PC-3 (cell line): ENCODE results near the gene WLS. TPM values are rescaled to one million over a fixed set of nuclear protein-coding genes. Genes with fewer than 3 reads are reported as not detected.

ENCODE experiments used
- ATAC-seq: fragments of 200-7000 bp; cut with Tn5 transposase; 2 replicates; pipeline ENCODE4 v1.9.1; 2020; ENCODE audit warnings: mild to moderate bottlenecking, moderate library complexity
- BruUV-seq: library from RNA; stranded (reverse); fragments of 400-500 nt; replicated peaks from 2 replicates; lab custom pipeline; 2021; lab: Mats Ljungman, UMichigan
- CTCF ChIA-PET: fragments of 300-600 bp; sonication (Branson Sonifier 250); formaldehyde crosslinking; loops from one replicate; lab custom pipeline; 2022; ENCODE audit warnings: antibody characterized with exemption; lab: Charles Lee
- POLR2A ChIA-PET: fragments of 300-600 bp; sonication (Branson Sonifier 250); formaldehyde crosslinking; loops from one replicate; lab custom pipeline; 2022; ENCODE audit warnings: antibody characterized with exemption; ENCODE audit not compliant: unreplicated experiment; lab: Charles Lee
- DNase-seq: peaks from one replicate; pipeline ENCODE4 v3.0.0-alpha.2; 2015
- H2AFZ ChIP-seq: fragments of 300-600 bp; sonication (generic); 2 replicates; pipeline ENCODE4 v1.6.0; 2016; ENCODE audit warnings: antibody characterized with exemption, low read length
- H3F3A ChIP-seq: fragments of 300-600 bp; sonication (generic); one replicate; pipeline ENCODE4 v1.6.0; 2017; ENCODE audit warnings: antibody characterized with exemption, low read length, control low read depth, mild to moderate bottlenecking; ENCODE audit not compliant: unreplicated experiment
- H3K27ac ChIP-seq: fragments of 300-600 bp; sonication (generic); 2 replicates; pipeline ENCODE4 v1.5.1; 2016; ENCODE audit warnings: mild to moderate bottlenecking, low read length
- H3K27me3 ChIP-seq: fragments of 300-600 bp; sonication (generic); 2 replicates; pipeline ENCODE4 v1.6.1; 2016; ENCODE audit warnings: low read length, mixed read lengths
- H3K36me3 ChIP-seq: fragments of 300-600 bp; sonication (generic); 2 replicates; pipeline ENCODE4 v1.6.1; 2016; ENCODE audit warnings: low read depth, mixed run types, low read length, mixed read lengths
- H3K4me1 ChIP-seq: fragments of 300-600 bp; sonication (generic); 2 replicates; pipeline ENCODE4 v1.5.1; 2016; ENCODE audit warnings: low read length; ENCODE audit not compliant: insufficient read depth
- H3K4me2 ChIP-seq: fragments of 300-600 bp; sonication (generic); 2 replicates; pipeline ENCODE4 v1.6.0; 2016; ENCODE audit warnings: low read length
- H3K4me3 ChIP-seq: fragments of 300-600 bp; sonication (generic); 2 replicates; pipeline ENCODE4 v1.5.1; 2016; ENCODE audit warnings: mild to moderate bottlenecking, low read length, mixed read lengths
- H3K79me2 ChIP-seq: fragments of 300-600 bp; sonication (generic); 2 replicates; pipeline ENCODE4 v1.6.1; 2017; ENCODE audit warnings: low read length, mixed read lengths
- H3K9ac ChIP-seq: fragments of 300-600 bp; sonication (generic); 2 replicates; pipeline ENCODE4 v1.6.0; 2016; ENCODE audit warnings: mild to moderate bottlenecking, low read length
- H3K9me2 ChIP-seq: fragments of 300-600 bp; sonication (generic); replicated peaks from 2 replicates; pipeline ENCODE4 v1.6.1; 2016; ENCODE audit warnings: mixed run types, low read length, mixed read lengths
- H3K9me3 ChIP-seq: fragments of 300-600 bp; sonication (generic); 2 replicates; pipeline ENCODE4 v1.6.1; 2016; ENCODE audit warnings: low read length, mixed read lengths
- H4K20me1 ChIP-seq: fragments of 300-600 bp; sonication (generic); 2 replicates; pipeline ENCODE4 v1.6.1; 2016; ENCODE audit warnings: low read length, mixed read lengths
- EZH2 ChIP-seq: fragments of 300-600 bp; sonication (generic); IDR thresholded peaks from one replicate; pipeline ENCODE4 v1.6.1; 2017; ENCODE audit warnings: antibody characterized with exemption, mild to moderate bottlenecking, low read length; ENCODE audit not compliant: unreplicated experiment
- EZH2phosphoT487 ChIP-seq: fragments of 300-600 bp; sonication (generic); IDR thresholded peaks from 2 replicates; pipeline ENCODE4 v1.6.1; 2018; ENCODE audit warnings: mild to moderate bottlenecking, antibody characterized with exemption, low read length, borderline replicate concordance
- intact Hi-C: fragments of 100-400 bp; cut with micrococcal nuclease; formaldehyde crosslinking; loops from 2 replicates; pipeline ENCODE4 v1.9.0; 2023
- total RNA-seq: library from RNA; depleted of rRNA; stranded (reverse); fragments of >200 nt; gene quantifications from 2 replicates; pipeline ENCODE4 v1.2.3, GENCODE V29; 2014
- TF ChIP-seq, protein P1 (sequence below): fragments of 300-600 bp; sonication (generic); conservative IDR thresholded peaks from 2 replicates; pipeline ENCODE4 v1.5.1; 2017; ENCODE audit warnings: antibody characterized with exemption, low read depth, mild to moderate bottlenecking, low read length

Gene WLS
- total RNA-seq, 1 experiment from 2014 or later = 19.1 TPM

DNA sequence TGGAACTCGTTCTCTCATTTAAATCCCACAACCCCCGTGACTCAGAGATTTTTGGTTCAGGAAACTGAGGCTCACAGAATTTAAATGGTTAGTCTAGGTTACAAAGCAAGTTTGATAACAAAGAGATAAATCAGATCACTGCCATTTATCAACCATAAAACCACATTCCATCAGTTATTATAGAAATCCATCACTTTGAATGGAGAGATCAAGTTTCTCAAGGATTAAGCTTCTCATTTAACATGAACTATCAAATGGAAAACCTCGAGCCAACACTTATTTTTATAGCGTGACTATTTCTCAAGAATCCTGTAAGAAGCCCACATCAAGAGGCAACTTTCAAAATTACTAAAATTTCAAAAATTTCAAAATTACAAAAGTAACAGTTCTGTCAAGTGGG is 11.9 kb downstream of the WLS start:
- DNase-seq (no peak), ATAC-seq (no peak)
- Histone ChIP-seq H3K27me3 (no peaks in the 10 kb centered on the region), H3K79me2 (no peaks in the 10 kb centered on the region), H3K9me2 (no peaks in the 10 kb centered on the region), H3K36me3 (no peaks in the 10 kb centered on the region), H3K4me3 (no peak overlapping the region), H3K9ac (no peak overlapping the region), H3F3A (no peaks in the 10 kb centered on the region), H3K4me2 (no peak overlapping the region), H3K9me3 (no peaks in the 10 kb centered on the region), H3K27ac (no peak overlapping the region), H4K20me1 (no peaks in the 10 kb centered on the region; the same call in 1 of the 2 replicates), H2AFZ (no peak overlapping the region), H3K4me1 (peaks cover 18% of the 10 kb centered on the region)
- POLR2A ChIA-PET = no interaction called here
- BruUV-seq = no TSS peak
- TF ChIP-seq, protein P1, sequence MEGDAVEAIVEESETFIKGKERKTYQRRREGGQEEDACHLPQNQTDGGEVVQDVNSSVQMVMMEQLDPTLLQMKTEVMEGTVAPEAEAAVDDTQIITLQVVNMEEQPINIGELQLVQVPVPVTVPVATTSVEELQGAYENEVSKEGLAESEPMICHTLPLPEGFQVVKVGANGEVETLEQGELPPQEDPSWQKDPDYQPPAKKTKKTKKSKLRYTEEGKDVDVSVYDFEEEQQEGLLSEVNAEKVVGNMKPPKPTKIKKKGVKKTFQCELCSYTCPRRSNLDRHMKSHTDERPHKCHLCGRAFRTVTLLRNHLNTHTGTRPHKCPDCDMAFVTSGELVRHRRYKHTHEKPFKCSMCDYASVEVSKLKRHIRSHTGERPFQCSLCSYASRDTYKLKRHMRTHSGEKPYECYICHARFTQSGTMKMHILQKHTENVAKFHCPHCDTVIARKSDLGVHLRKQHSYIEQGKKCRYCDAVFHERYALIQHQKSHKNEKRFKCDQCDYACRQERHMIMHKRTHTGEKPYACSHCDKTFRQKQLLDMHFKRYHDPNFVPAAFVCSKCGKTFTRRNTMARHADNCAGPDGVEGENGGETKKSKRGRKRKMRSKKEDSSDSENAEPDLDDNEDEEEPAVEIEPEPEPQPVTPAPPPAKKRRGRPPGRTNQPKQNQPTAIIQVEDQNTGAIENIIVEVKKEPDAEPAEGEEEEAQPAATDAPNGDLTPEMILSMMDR = no peak
- TF ChIP-seq EZH2phosphoT487 (no peak), EZH2 (no peak)
- intact Hi-C loops = no loop called here
- CTCF ChIA-PET = interaction anchor here (0.6 kb wide), 1 partner anchor 11 kb away, joined by 3 read pairs; no protein-coding TSS in a partner anchor

- Histone ChIP-seq H3F3A (no peaks in the 10 kb centered on the region), H2AFZ (no peak overlapping the region), H3K4me3 (no peak overlapping the region), H4K20me1 (no peaks in the 10 kb centered on the region; the same call in 1 of the 2 replicates), H3K36me3 (no peaks in the 10 kb centered on the region), H3K27ac (no peak overlapping the region), H3K79me2 (no peaks in the 10 kb centered on the region), H3K9me3 (no peaks in the 10 kb centered on the region), H3K27me3 (no peaks in the 10 kb centered on the region), H3K9ac (no peak overlapping the region), H3K4me1 (peaks cover 29% of the 10 kb centered on the region), H3K9me2 (no peaks in the 10 kb centered on the region), H3K4me2 (no peak overlapping the region)
- BruUV-seq = no TSS peak
- TF ChIP-seq, protein P1 = no peak
- TF ChIP-seq EZH2phosphoT487 (no peak), EZH2 (no peak)
- POLR2A ChIA-PET = no interaction called here
- CTCF ChIA-PET = no interaction called here
- intact Hi-C loops = no loop called here
- DNase-seq (no peak), ATAC-seq (no peak)
Observed at GRCh38 chr1:68218490-68218889, 13.8 kb downstream of the WLS start.

GRCh38 chr1:68217618-68218017 is 14.7 kb downstream of the WLS start:
- H3K4me2 ChIP-seq = no peak overlapping the region
- H3K4me1 ChIP-seq = peaks cover 29% of the 10 kb centered on the region
- H3K9me2 ChIP-seq = no peaks in the 10 kb centered on the region
- no peaks in the 10 kb centered on the region for H3K36me3 ChIP-seq
- no peaks in the 10 kb centered on the region; the same call in 1 of the 2 replicates for H4K20me1 ChIP-seq
- H3F3A ChIP-seq = no peaks in the 10 kb centered on the region
- no peak overlapping the region for H3K4me3 ChIP-seq
- ATAC-seq = no peak
- ChIA-PET CTCF (no interaction called here), POLR2A (no interaction called here)
- H3K9me3 ChIP-seq = no peaks in the 10 kb centered on the region
- no peak for TF ChIP-seq EZH2phosphoT487
- intact Hi-C loops = no loop called here
- H3K27me3 ChIP-seq = no peaks in the 10 kb centered on the region
- H3K27ac ChIP-seq = no peak overlapping the region
- DNase-seq = no peak
- H3K79me2 ChIP-seq = no peaks in the 10 kb centered on the region
- BruUV-seq = no TSS peak
- no peak overlapping the region for H2AFZ ChIP-seq
- no peak overlapping the region for H3K9ac ChIP-seq
